Stimulated activated CD4-positive, alpha-beta T cell treated with anti-CD3 and anti-CD28 coated beads, Interleukin-1b, Interleukin-23, amount 100 ng/mL, for 24 hours (primary cell): Measurements from ENCODE around the gene KCNIP4.
"Not testable (repeated sequence)": the region's sequence is repeated elsewhere in the genome, so short reads cannot be mapped to it uniquely, and the experiment has no call there.

Experiments used
- DNase-seq, 4 experiments: peaks; one replicate each; pipeline ENCODE4 v3.0.0-alpha.2; 2020; ENCODE audit warnings: low read depth in 4 of 4, low spot score in 1 of 4

KCNIP4 gene

DNA sequence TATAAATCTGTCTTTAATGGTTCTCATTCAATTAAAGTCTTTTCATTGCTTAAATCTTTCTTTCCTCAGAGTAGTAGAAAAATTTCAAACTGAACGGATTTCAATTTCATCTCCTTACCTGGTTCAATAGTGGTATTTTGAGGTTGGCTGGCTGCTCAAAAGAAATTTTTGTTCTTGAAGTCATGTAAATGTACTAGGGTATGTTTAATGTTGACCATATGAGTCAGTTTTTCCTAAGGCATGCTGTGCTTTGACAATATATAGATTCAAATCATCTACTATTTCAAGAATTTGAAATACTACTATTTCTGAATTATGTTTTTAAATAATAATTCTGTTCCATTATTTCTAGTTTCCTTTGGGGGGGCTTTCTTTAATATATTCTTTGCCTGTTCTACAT lies 1142.9 kb downstream of the KCNIP4 start:
- no peak for DNase-seq

DNA sequence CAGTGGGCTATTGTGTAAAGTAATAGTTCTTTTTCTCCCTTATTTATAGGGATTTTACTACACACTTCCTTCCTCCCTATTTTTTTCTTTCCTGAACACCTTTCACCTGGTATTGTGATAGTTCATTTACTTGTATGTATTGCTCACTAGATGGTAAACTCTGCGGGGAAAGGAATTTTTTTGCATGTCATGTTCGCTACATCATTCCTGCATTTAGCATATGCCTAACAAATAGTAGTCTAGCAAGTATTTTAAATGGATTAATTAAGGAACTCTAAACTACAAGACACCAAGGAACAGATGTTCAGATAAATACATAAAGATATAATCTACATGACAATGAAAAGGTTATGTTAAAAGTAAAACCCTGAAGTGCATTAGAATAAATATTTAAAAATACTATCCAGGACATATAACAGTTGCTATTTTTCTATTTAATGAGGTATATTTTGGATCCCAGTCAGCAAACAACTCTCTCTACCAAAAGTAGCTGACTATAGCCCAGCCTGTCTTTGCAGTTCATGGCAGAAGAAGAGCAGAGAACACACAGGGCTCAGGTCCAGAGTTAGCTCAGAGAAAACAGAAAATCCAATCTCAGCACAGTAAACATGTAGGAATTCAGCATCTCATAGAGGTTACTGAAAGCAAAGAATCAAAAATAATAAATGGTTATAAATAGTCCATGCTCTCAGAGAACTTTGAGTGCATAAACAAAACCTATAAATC lies 1160.5 kb downstream of the KCNIP4 start:
- DNase-seq: no peak

DNA sequence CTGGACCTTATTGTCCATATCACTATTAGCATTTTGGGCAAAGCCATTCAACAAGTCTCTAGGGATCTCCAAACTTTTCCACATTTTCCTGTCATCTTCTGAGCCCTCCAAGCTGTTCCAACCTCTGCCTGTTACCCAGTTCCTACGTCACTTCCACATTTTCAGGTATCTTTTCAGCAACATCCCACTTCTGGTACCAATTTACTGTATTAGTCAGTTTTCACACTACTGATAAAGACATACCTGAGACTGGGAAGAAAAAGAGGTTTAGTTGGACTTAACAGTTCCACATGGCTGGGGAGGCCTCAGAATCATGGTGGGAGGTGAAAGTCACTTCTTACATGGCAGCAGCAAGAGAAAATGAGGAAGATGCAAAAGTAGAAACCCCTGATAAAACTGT lies 1165.4 kb downstream of the KCNIP4 start:
- not testable (repeated sequence) for DNase-seq

DNA sequence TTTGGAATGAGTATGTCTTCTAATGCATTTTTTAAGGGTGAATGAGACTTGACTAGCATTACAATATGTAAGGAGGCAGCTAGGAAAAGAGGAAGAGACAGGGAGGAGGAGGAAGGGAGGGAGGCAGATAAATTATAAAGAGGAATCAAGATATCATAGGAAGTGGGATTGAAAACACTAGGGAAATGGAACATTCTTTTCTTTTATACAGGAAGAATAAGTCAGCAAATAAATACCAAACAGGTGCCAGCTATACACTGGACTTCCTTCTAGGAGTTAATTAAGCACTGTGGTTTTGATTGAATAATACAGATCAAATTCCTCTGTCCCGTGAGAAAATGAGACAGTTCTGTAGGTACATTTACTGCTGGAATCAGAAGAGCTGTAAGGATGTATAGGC lies 1169.7 kb downstream of the KCNIP4 start:
- no peak for DNase-seq

- DNase-seq: no peak
Observed at GRCh38 chr4:20773144-20773997, 1175.2 kb downstream of the KCNIP4 start.

- DNase-seq: no peak
Observed at GRCh38 chr4:20764366-20764992, 1184.1 kb downstream of the KCNIP4 start.

GRCh38 chr4:20761826-20762225 lies 1186.7 kb downstream of the KCNIP4 start:
- no peak for DNase-seq

GRCh38 chr4:20761382-20761781 lies 1187.2 kb downstream of the KCNIP4 start:
- DNase-seq: no peak

DNA sequence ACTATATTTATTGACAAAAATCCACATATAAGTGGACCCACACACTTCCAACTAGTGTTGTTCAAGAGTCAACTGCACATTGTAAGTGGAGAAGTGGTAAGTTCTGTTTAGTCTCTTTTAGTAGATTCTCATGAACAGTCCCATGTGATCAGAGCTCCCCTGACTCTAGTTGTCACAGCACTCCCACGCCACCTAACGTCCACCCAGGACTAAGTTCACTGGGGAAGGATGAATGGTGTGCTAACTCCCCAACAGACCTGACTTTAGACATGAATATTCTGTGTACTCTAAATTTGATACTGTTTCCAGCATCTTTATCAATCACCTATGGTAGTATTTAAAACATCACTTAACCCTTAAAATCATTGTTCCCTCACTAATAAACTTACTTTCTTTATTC lies 1188.5 kb downstream of the KCNIP4 start:
- DNase-seq: no peak

DNA sequence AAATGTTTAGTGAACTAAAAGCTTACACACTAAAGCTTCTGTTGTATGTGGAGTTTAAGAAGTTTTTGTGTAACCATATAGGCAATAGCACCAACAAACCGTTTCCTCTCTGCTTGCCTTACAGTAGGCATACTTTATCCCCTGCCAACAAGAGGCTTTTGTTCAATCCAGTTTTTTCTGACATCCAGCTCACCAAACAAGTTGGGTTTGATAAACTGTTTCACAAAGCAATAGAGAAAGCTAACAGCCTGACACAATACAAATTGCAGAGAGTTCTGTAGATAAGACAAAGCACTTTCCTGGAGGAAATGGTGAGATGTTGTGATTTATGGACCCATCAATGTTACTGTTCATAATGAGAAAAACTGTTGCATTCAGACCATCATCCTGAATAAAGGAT lies 1194.5 kb downstream of the KCNIP4 start:
- DNase-seq: no peak

GRCh38 chr4:20752641-20753040 lies 1195.9 kb downstream of the KCNIP4 start:
- DNase-seq: no peak

- not testable (repeated sequence) for DNase-seq
Observed at GRCh38 chr4:20746000-20746399, 1202.6 kb downstream of the KCNIP4 start.

DNA sequence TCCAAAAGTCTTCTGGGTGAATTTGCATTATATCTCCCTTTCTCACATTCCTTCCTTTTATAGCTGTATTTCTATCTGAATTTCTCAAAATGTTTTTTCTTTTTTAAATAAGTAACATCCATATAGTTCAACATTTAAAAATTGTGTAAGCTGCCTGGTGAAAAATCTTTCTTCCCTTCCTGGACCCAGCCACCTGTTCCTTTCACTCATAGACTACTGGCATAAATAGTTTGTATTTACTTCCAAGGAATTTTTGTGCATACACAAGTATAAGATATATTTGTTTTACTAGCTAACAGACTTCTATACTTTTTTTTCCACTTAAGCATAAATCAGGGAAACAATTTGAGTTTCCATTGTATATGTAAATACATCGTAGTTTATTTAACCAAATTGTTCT lies 1212.6 kb downstream of the KCNIP4 start:
- DNase-seq: no peak

DNA sequence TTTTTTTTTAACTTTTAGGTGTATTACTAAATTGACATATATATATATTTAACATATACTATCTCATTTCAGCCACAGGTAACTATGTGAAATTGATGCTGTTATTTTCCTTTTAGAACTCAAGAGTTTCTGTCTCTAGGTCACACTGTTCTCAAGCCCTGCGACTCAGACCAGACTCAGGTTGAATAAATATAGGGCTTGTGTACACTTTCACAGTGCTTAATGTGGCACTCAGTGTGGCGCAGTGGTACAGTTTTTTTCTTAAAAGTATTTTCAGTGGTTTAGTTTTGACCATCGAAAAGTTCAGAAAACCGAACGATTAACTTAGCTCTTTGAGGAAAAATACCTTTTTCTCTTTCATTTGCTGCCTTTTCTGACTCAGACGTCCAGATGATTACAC lies 1223.7 kb downstream of the KCNIP4 start:
- DNase-seq: no peak

DNA sequence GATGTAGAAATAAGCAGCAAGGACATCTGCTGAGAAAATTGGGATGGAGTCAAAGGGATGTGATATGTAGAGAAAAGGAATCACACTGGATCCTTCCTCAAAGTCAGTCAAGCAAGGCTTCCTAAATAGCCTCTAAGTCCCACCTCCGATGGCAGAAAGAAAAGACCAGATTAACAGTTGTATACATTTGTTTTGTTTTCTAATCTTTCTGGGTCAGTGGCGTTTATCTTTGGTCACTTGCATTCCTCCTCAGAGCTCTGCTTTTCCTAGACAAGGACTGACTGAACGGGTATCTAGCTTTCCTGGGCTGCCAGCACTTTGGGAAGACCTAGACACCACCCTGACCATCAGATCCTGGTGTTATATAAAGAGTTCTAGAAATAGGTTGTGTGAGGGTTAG lies 1225.1 kb downstream of the KCNIP4 start:
- DNase-seq: no peak

- no peak for DNase-seq
Observed at GRCh38 chr4:20723019-20723418, 1225.6 kb downstream of the KCNIP4 start.

GRCh38 chr4:20711335-20711734 lies 1237.2 kb downstream of the KCNIP4 start:
- no peak for DNase-seq

DNA sequence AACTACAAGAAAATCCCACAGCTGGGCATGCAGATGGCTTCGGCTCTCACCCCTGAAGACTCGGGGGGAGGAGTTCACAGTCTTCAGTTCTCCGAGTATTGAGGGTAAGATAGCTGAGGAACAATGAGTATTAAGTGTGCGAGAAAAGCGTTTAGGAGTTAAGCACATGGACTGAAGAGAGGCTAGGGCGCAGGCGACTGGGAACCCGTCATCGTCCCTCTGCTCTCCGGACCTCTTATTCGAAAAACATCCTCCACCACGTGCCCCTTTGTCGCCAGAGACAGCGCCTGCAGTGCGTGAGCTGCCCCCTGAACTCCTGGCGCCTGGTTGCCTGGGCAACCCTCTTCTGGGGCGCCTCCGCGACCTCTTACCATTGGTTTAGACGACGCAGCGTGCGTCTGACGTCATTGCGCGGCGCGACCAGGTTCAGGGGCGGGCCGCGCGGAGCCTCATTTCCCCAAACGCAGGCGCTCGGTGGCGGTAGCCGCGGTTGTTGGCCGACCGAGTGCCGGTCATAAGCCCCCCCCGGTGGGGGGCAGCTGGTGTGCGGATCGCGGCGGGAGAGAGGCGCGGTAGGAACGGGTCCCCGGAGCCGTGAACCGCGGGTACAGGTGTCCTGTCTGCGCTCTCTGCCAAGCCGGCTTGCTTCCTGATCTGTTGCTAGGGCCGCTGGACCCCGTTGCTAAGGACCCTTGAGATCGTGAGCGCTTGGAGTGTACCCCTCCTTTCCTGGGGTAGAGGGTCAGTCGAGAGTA lies 1248.4 kb downstream of the KCNIP4 start, which contains the start of gene PACRGL:
PACRGL (plus strand) TSS at position 452 of the 755 bp plus-strand sequence. CDS start 4,024 bp downstream, outside the sequence.
- DNase-seq: peak; percentile 88 to 92 (median 90)

- no peak for DNase-seq
Observed at GRCh38 chr4:20698820-20699219, 1249.8 kb downstream of the KCNIP4 start.

- no peak for DNase-seq
Observed at GRCh38 chr4:20698382-20698781, 1250.2 kb downstream of the KCNIP4 start.

- no peak for DNase-seq
Observed at GRCh38 chr4:20696815-20697214, 1251.8 kb downstream of the KCNIP4 start.
